DOHH2 (cell line): ENCODE data around the gene ELMOD2.
"Not testable (repeated sequence)": the region's sequence is repeated elsewhere in the genome, so short reads cannot be mapped to it uniquely, and the experiment has no call there.

ENCODE experiments used
- H3F3A ChIP-seq: fragments of 200-600 bp; sonication (generic), shearing (Covaris generic); 2 replicates; pipeline ENCODE4 v1.6.0; 2016; ENCODE audit warnings: antibody characterized with exemption, mild to moderate bottlenecking; ENCODE audit not compliant: control insufficient read depth, insufficient read depth
- H3K27ac ChIP-seq: fragments of 200-600 bp; sonication (generic); 2 replicates; pipeline ENCODE4 v1.5.1; 2014; ENCODE audit warnings: low read depth, mild to moderate bottlenecking, low read length, moderate library complexity
- H3K27me3 ChIP-seq: fragments of 200-600 bp; sonication (generic); 2 replicates; pipeline ENCODE4 v1.6.1; 2014; ENCODE audit warnings: mild to moderate bottlenecking, low read length, mixed read lengths; ENCODE audit not compliant: control insufficient read depth
- H3K36me3 ChIP-seq: fragments of 200-600 bp; sonication (generic); 2 replicates; pipeline ENCODE4 v1.6.1; 2014; ENCODE audit warnings: mild to moderate bottlenecking, low read length, moderate library complexity, mixed read lengths; ENCODE audit not compliant: control insufficient read depth
- H3K4me1 ChIP-seq: fragments of 200-600 bp; sonication (generic); 2 replicates; pipeline ENCODE4 v1.6.1; 2014; ENCODE audit warnings: mild to moderate bottlenecking, low read length, mixed read lengths; ENCODE audit not compliant: control insufficient read depth
- H3K4me2 ChIP-seq: fragments of 200-600 bp; sonication (generic); 2 replicates; pipeline ENCODE4 v1.6.0; 2014; ENCODE audit warnings: mild to moderate bottlenecking, low read length, moderate library complexity
- H3K4me3 ChIP-seq: fragments of 200-600 bp; sonication (generic); 2 replicates; pipeline ENCODE4 v1.5.1; 2014; ENCODE audit warnings: mild to moderate bottlenecking, low read length, mixed read lengths
- H3K79me2 ChIP-seq: fragments of 200-600 bp; sonication (generic); 2 replicates; pipeline ENCODE4 v1.6.1; 2014; ENCODE audit warnings: mild to moderate bottlenecking, low read length, mixed read lengths; ENCODE audit not compliant: control insufficient read depth
- H3K9me2 ChIP-seq: fragments of 200-600 bp; sonication (generic); replicated peaks from 2 replicates; pipeline ENCODE4 v1.6.1; 2014; ENCODE audit warnings: mild to moderate bottlenecking, low read length, mixed read lengths; ENCODE audit not compliant: control insufficient read depth
- H3K9me3 ChIP-seq: fragments of 200-600 bp; sonication (generic); 2 replicates; pipeline ENCODE4 v1.6.1; 2014; ENCODE audit warnings: antibody characterized with exemption, low read length, mixed read lengths; ENCODE audit not compliant: control insufficient read depth, insufficient read depth
- H4K20me1 ChIP-seq: fragments of 200-600 bp; sonication (generic); 2 replicates; pipeline ENCODE4 v1.6.0; 2014; ENCODE audit warnings: low read depth, mild to moderate bottlenecking, antibody characterized with exemption, low read length, moderate library complexity; ENCODE audit not compliant: control insufficient read depth, insufficient read depth
- CTCF ChIP-seq: fragments of 200-600 bp; sonication (generic); IDR thresholded peaks from one replicate; pipeline ENCODE4 v1.5.1; 2014; ENCODE audit warnings: antibody characterized with exemption, mild to moderate bottlenecking, low read depth, low read length; ENCODE audit not compliant: poor library complexity, severe bottlenecking
- EZH2phosphoT487 ChIP-seq: fragments of 200-600 bp; sonication (generic); IDR thresholded peaks from 2 replicates; pipeline ENCODE4 v1.6.1; 2017; ENCODE audit warnings: borderline replicate concordance, mild to moderate bottlenecking, antibody characterized with exemption, low read length, moderate library complexity, mixed read lengths

The ELMOD2 gene

DNA sequence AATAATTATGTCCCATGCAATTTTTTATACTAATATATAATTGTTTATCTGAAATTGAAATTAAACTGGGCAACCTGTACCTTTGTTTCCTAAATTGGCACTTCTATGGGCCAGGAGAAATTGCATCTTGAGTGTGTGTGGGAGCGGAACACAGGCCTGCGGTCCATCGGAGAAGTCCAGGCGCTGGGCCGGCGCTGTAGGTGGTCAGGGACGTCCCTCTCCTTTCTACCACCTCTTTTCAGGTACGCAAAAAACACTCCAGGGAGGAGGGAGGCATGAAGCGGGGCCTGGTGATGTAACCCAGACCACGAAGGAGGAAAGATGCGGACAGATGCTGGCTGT, 26.6 kb upstream of the ELMOD2 start:
- Histone ChIP-seq H3K36me3 (no peaks in the 10 kb centered on the region), H4K20me1 (no peaks in the 10 kb centered on the region), H3K27ac (no peak overlapping the region), H3K79me2 (no peaks in the 10 kb centered on the region), H3K4me2 (no peak overlapping the region), H3K9me3 (no peaks in the 10 kb centered on the region), H3K4me3 (no peak overlapping the region), H3K4me1 (no peaks in the 10 kb centered on the region), H3K9me2 (no peaks in the 10 kb centered on the region), H3K27me3 (peaks cover 15% of the 10 kb centered on the region), H3F3A (no peaks in the 10 kb centered on the region)
- no peak for TF ChIP-seq EZH2phosphoT487

DNA sequence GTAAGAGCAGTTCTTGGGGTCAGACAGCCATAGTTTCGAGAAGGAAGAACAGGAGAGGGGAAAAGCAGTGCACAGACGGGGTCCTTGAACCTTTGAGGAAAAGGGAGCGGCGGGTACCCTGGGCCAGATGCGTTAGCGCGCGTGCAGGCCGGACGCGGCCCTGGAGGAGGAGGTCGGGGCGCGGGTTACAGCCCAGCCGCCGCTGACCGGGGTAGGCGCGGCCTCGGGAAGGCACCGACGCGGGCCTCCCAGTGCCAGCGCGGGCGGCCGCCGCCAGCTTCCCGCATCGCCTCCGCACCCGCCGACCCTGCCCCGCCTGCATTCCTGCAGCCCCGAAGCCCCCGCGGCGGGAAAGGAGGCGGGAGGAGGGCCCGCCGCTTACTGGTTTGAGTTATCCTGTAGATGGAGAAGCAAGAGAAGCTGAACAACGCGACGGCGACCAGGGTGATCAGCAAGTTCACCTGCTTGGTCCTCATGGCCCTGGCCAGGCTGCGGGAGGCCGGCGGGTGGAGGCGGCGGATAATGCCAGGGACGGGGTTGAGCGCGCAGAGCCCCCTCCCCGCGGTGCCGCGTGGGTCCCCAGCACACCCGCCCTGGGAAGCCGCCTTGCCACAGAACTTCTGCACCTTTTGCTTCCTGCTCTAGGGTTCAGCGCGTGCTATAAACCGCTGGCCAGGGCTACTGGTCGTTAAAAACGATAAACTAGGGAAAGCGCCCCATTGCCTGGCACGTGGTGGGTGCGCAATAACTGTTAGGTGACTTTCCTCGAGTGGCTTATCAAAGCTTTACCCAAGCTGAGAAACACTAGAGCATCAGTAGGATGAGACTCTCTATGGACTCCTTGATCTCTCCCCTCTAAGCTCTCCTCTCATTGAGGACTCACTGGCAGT, 26.0 kb upstream of the ELMOD2 start, which contains the start of gene MGAT4D:
Gene MGAT4D (minus strand): TSS at position 547 of the 890 bp plus-strand sequence. CDS start 71 bp downstream, at position 476.
- no peaks in the 10 kb centered on the region for H3F3A ChIP-seq
- H4K20me1 ChIP-seq: no peaks in the 10 kb centered on the region
- peaks cover 15% of the 10 kb centered on the region for H3K27me3 ChIP-seq
- no peak within 1 kb of the TSS for H3K4me3 ChIP-seq
- no peaks in the 10 kb centered on the region for H3K9me2 ChIP-seq
- no peaks in the 10 kb centered on the region for H3K4me1 ChIP-seq
- no peak within 1 kb of the TSS for H3K4me2 ChIP-seq
- no peak within 1 kb of the TSS for H3K27ac ChIP-seq
- H3K79me2 ChIP-seq: no peaks in the 10 kb centered on the region
- H3K9me3 ChIP-seq: no peaks in the 10 kb centered on the region
- no peak for TF ChIP-seq EZH2phosphoT487
- no peak for TF ChIP-seq CTCF
- H3K36me3 ChIP-seq: no peaks in the 10 kb centered on the region

DNA sequence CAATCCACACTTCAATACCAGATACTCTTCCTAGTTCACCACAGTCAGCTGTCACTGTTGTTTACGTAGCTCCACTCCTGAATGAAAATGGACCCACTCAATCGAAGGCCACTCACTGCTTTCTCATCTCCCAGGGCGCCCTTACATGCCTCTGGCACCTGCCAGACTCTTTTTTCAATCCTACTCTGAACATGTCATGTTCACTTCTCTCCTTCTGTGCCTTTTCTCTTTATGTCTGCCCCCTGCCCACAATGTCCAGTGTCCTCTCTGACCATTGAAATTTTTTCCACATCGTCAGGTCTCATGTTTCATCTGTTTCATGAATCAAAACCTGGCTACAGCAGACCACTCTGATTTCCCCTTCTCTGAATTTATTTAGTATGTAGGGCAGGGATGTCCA, 24.6 kb upstream of the ELMOD2 start:
- Histone ChIP-seq H3K27ac (no peak overlapping the region), H3K9me3 (no peaks in the 10 kb centered on the region), H3K27me3 (peaks cover 15% of the 10 kb centered on the region), H4K20me1 (no peaks in the 10 kb centered on the region), H3K36me3 (no peaks in the 10 kb centered on the region), H3K79me2 (no peaks in the 10 kb centered on the region), H3K4me2 (no peak overlapping the region), H3K4me1 (no peaks in the 10 kb centered on the region), H3K4me3 (no peak overlapping the region), H3F3A (no peaks in the 10 kb centered on the region), H3K9me2 (no peaks in the 10 kb centered on the region)
- TF ChIP-seq EZH2phosphoT487: no peak
- no peak for TF ChIP-seq CTCF

GRCh38 chr4:140504261-140504660, 19.7 kb upstream of the ELMOD2 start:
- no peaks in the 10 kb centered on the region for H3K9me2 ChIP-seq
- no peak overlapping the region for H3K4me2 ChIP-seq
- no peaks in the 10 kb centered on the region for H4K20me1 ChIP-seq
- H3K27ac ChIP-seq: no peak overlapping the region
- H3K79me2 ChIP-seq: no peaks in the 10 kb centered on the region
- no peak for TF ChIP-seq CTCF
- TF ChIP-seq EZH2phosphoT487: no peak
- no peak overlapping the region for H3K4me3 ChIP-seq
- no peaks in the 10 kb centered on the region for H3K9me3 ChIP-seq
- H3K36me3 ChIP-seq: no peaks in the 10 kb centered on the region
- peaks cover 14% of the 10 kb centered on the region for H3K27me3 ChIP-seq
- H3F3A ChIP-seq: no peaks in the 10 kb centered on the region
- H3K4me1 ChIP-seq: no peaks in the 10 kb centered on the region

- H3K79me2 ChIP-seq, H4K20me1 ChIP-seq, H3K36me3 ChIP-seq, H3K4me1 ChIP-seq, H3K9me2 ChIP-seq, H3K27ac ChIP-seq, H3K4me2 ChIP-seq, H3K4me3 ChIP-seq, H3K9me3 ChIP-seq, H3K27me3 ChIP-seq, H3F3A ChIP-seq: not testable (repeated sequence)
Measured at GRCh38 chr4:140513765-140514164, 10.2 kb upstream of the ELMOD2 start.
